GM18498 (cell line): Measurements from ENCODE around the gene POU3F1.
A peak's percentile ranks its signal among the peaks of the same experiment; 100 is the strongest.
"Not testable (repeated sequence)": the region's sequence is repeated elsewhere in the genome, so short reads cannot be mapped to it uniquely, and the experiment has no call there.

Experiments
- ATAC-seq: cut with Tn5 transposase; IDR thresholded peaks from one replicate; pipeline ENCODE4 v1.9.1; 2021; ENCODE audit warnings: mild to moderate bottlenecking, moderate library complexity; ENCODE audit not compliant: unreplicated experiment

Gene POU3F1

DNA sequence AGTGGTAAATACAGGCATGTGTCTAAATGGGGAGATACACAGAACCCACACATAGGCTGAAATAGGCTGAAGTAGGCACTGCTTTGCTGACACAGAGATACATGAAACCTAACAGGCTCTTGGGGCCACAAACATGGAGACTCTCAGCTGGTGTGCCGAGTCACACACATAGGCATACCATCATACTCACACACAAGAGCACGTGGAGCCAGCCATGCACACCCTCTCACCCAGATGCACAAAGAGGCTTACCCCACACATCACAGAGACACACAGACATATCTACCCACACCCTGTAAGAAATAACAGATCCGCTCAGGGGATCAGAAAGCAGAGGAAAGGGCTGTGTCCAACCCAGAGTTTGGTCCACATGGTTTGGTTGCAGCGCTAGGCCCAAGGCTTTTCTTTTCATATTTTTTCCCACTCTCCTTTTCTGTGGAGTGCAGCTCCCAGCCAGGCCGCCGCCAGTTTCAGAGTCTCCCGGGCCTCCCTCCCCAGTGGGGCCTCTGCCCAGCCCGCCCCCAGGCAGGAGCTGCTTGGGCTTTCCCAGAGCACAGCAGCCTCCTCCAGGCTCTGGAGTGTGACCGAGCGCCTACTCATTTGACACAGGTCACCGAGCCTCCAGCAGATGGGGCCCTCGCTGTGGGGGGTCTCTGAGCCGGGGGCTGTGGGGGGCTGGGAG lies 3.9 kb upstream of the POU3F1 start:
- no peak for ATAC-seq

- ATAC-seq, result no peak
Observed at GRCh38 chr1:38047603-38048141, 1.1 kb upstream of the POU3F1 start.

DNA sequence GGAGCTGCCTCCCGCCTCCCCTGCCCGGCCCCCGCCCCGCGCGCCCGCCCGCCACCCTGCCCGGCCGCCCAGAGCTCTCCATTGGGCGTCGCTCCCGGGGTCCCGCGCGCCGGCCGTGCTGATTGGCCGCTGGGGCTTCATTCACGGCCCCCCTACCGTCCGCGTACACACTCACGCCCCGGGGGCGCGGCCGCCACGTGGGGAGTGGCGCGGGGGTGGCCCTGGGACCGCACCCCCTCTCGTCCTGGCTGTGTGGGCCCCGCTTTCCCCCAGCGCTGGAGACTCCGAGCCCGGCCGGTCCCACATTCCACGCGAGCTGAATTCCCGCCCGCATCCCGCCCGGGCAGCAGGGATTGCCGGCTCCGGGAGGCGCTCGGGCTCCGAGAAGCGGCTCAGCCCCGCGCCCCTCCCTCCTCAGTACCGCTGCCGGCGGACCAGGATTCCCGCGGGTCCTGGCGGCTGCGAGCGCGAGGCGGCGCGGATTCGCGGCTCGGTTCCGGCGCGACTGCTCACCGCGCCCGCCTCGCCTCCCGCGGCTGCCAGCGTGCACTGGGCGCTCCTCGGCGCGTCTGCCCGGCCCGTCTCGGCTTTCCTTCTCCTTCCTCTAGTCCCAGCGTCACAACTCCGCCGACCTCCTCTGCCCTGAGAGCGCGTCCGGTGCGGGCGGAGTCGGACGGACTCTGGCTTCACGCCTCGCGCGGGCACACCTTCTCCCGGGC lies 450 bp upstream of the POU3F1 start:
- peak; percentile 79 for ATAC-seq

GRCh38 chr1:38045401-38046332 lies 926 bp downstream of the POU3F1 start:
- ATAC-seq, result peak; percentile 5

DNA sequence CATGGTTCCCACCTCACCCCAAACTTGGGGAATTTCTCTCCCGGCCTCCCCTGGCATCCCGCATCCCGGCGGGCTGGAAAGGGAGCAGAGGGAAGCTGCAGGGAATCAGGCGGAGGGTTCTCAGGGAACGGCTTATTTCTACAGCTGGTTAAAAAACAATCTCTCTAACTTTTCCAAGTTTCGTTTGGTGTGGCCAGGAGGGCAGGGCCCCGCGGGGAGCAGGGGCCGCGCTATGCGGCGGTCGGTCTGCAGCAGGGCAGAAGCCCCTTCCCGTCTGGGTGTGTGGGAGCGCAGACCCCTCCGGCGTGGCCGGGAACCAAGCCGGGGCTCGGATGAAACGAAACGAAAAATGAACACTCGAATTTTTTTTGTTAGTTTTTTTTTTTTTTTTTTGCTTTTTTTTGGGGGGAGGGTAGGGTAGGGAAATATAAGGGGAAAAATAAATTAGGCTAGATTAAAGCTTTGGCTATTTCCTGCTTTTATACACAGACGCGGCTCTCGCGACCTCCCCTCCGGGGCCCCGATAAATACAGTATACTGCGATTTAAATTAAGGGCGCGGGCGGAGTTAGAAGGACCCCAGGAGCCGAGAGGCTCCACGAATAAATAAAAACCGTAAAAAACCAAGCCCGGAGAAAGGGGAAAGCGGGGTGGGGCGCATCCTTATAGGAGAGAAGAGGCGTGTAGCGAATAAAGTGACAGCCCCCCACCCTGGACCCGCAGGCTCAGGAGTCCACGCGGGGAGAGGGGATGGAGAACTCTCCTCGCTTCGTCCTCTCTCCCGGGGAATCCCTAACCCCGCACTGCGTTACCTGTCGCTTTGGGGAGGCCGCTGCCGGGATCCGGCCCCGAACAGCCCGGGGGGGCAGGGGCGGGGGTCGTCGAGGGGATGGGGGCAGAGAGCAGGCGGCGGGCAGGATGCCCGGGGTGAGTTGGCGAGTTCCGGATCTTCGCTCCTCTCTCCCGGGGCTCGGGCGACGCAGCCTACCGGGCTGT lies 2.1 kb downstream of the POU3F1 start:
- no peak for ATAC-seq

DNA sequence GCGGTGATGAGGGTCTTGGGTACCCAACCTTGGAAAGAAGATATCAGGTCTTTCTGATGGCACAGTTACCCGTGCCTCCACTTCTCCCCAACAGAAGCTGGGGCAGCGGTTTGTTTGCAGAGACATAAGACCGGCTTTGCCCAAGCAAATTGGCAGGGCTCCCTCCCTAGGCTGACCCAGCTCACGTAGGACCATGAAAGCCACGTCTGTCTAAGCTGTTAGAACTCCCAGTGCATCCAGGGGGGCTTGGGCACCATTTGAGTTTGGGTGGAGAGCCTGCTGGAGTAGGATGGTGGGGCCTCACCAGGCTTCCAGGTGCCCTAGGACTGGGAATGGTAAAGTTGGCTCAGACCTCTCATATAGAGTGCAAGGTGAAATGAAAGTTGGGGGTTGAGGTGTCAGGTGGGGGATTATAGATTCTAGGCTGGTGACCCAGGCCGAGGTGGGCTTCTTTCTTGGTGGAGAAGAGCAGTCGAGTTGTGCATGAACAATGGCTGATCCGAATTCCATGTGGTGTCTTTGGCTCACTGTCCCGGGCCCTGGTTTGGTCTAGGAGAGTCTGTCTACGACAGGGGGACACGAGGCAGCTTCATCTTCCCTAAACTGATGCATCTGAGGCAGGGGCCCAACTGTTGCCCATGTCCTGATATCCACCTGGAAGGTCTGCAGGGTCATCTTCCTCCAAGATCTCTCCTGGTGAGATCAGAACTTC lies 3.4 kb downstream of the POU3F1 start:
- ATAC-seq, result no peak

- ATAC-seq, result no peak
Observed at GRCh38 chr1:38041936-38042834, 4.4 kb downstream of the POU3F1 start.

- no peak for ATAC-seq
Observed at GRCh38 chr1:38039331-38040088, 7.1 kb downstream of the POU3F1 start.

- ATAC-seq, result no peak
Observed at GRCh38 chr1:38038861-38039260, 7.7 kb downstream of the POU3F1 start.

DNA sequence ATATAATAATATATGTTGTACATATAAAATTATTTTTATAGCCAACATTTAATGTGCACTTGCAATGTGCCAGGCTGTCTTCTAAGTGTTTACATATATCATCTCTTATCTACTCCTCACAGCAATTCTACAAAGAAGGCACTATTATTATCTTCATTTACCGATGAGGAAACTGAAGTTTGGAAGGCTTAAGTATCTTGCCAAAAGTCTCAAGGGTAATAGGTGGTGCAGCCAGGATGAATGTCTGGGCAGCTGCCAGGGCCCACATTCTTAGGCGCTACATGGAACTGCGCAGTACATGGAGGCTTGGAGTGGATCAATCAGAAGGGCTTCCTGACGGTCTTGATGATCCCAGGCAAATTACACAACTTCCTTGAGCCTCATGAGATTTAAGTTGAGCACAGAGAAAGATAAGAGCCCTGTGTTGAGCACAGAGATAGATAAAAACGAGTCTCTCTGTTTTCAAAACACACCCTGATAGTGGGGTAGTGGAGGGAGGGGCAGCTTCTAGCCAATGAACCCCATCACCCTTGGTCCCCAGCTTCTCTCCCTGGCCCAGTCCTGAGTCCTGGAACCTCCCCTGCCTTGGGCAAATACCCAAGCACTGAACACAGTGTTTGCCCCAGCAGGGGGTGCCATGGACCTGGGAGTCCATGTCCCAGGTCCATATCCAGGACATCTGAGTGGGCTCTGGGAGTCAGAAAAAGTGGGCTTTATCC lies 9.2 kb downstream of the POU3F1 start:
- no peak for ATAC-seq

DNA sequence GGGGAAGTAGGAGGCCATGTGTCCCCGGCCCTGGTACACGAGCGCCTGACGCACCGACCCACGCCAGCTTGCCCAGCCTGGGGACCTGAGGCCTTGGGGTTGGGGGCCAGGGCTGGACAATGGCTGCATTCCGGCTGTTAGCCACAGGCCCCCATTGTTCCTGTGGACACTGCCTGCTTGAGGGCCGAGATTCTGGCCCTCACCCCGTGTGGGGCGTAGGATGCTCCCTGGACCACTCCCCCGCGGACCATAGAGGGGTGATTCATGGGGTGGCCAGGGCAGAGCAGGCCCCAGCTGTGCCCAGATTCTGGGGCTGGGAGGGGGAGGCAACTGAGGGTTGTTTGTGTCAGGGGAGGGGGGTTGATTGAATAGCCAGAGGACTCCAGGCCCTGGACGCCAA lies 11.7 kb downstream of the POU3F1 start:
- ATAC-seq, result no peak

DNA sequence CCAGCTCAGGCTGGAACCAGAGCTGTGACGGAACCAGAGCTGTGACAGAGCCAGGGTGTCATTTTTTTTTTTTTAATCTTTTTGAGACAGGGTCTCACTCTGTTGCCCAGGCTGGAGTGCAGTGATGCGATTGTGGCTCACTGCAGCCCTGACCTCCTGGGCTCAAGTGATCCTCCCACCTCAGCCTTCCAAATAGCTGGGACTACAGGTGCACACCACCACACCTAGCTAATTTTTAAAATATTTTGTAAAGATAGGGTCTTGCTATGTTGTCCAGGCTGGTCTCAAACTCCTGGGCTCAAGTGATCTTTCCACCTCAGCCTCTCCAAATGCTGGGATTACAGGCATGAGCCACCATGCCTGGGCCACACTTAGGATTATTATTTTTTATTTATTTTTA lies 13.6 kb downstream of the POU3F1 start:
- not testable (repeated sequence) for ATAC-seq

DNA sequence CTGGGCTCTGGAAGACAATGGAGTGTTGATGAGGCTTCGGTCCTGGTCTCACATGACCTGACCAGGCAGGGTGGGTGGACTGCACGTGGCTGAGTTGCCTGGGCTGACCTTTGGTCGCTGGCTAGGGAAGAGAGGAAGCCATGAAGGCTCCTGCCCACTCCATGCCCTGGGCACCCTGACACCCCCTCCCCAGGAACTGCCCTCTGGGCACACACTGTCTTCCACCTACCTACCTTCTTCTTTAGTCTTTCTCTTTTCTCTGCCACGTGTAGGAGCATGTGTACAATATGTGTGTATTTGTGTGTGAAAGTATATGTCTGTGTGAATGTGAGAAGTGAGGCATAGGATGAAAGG lies 15.1 kb downstream of the POU3F1 start:
- ATAC-seq, result no peak

- ATAC-seq, result no peak
Observed at GRCh38 chr1:38030596-38031512, 15.7 kb downstream of the POU3F1 start.

GRCh38 chr1:38029685-38030511 lies 16.7 kb downstream of the POU3F1 start:
- peak; percentile 52 for ATAC-seq
